SU-DHL-6 (cell line): ENCODE measurements around the gene ELMO3.

Experiments
- H2AFZ ChIP-seq: fragments of 200-600 bp; sonication (generic); 2 replicates; pipeline ENCODE4 v1.6.1; 2014; ENCODE audit warnings: low read depth, mild to moderate bottlenecking, moderate library complexity, mixed read lengths, antibody characterized with exemption, low read length; ENCODE audit not compliant: severe bottlenecking
- H3F3A ChIP-seq: fragments of 200-600 bp; shearing (Covaris generic); 2 replicates; pipeline ENCODE4 v1.6.0; 2016; ENCODE audit warnings: antibody characterized with exemption, mild to moderate bottlenecking; ENCODE audit not compliant: insufficient read depth
- H3K27ac ChIP-seq: fragments of 200-600 bp; sonication (generic); 2 replicates; pipeline ENCODE4 v1.5.1; 2016; ENCODE audit warnings: low read depth, mild to moderate bottlenecking, low read length, moderate library complexity, mixed read lengths
- H3K27me3 ChIP-seq: fragments of 200-600 bp; sonication (generic), shearing (Covaris generic); 2 replicates; pipeline ENCODE4 v1.6.0; 2014; ENCODE audit warnings: mild to moderate bottlenecking, low read length
- H3K36me3 ChIP-seq: fragments of 200-600 bp; sonication (generic); 2 replicates; pipeline ENCODE4 v1.6.1; 2014; ENCODE audit warnings: mild to moderate bottlenecking, low read length, mixed read lengths
- H3K4me2 ChIP-seq: fragments of 300-600, 200-600 bp; shearing (Covaris generic), sonication (generic); 2 replicates; pipeline ENCODE4 v1.6.0; 2014; ENCODE audit warnings: low read length, low read depth, mild to moderate bottlenecking; ENCODE audit not compliant: poor library complexity, severe bottlenecking
- H3K4me3 ChIP-seq: fragments of 200-600 bp; sonication (generic); 2 replicates; pipeline ENCODE4 v1.5.1; 2014; ENCODE audit warnings: antibody characterized with exemption, low read length, mild to moderate bottlenecking, mixed read lengths; ENCODE audit not compliant: insufficient read depth, poor library complexity, severe bottlenecking
- H3K79me2 ChIP-seq: fragments of 200-600 bp; sonication (generic); 2 replicates; pipeline ENCODE4 v1.6.1; 2014; ENCODE audit warnings: mild to moderate bottlenecking, low read length, moderate library complexity; ENCODE audit not compliant: insufficient read depth
- H3K9ac ChIP-seq: fragments of 200-600 bp; sonication (generic); 2 replicates; pipeline ENCODE4 v1.7.0; 2014; ENCODE audit warnings: mild to moderate bottlenecking, low read length
- H3K9me2 ChIP-seq: fragments of 200-600 bp; sonication (generic); replicated peaks from 2 replicates; pipeline ENCODE4 v1.6.1; 2014; ENCODE audit warnings: low read length; ENCODE audit not compliant: insufficient read depth
- H3K9me3 ChIP-seq: fragments of 200-600 bp; sonication (generic); 2 replicates; pipeline ENCODE4 v1.6.1; 2014; ENCODE audit warnings: low read length, mixed read lengths; ENCODE audit not compliant: insufficient read depth
- H4K20me1 ChIP-seq: fragments of 200-600 bp; sonication (generic); 2 replicates; pipeline ENCODE4 v1.6.1; 2014; ENCODE audit warnings: low read depth, mild to moderate bottlenecking, antibody characterized with exemption, low read length, moderate library complexity, mixed read lengths
- EZH2phosphoT487 ChIP-seq: fragments of 200-600 bp; sonication (generic), shearing (Covaris generic); conservative IDR thresholded peaks from 2 replicates; pipeline ENCODE4 v1.6.1; 2018; ENCODE audit warnings: mild to moderate bottlenecking, antibody characterized with exemption, low read length, moderate library complexity, mixed read lengths
- TF ChIP-seq, protein P1 (sequence below): fragments of 200-600 bp; sonication (generic); IDR thresholded peaks from one replicate; pipeline ENCODE4 v1.5.1; 2017; ENCODE audit warnings: antibody characterized with exemption, mild to moderate bottlenecking, low read length, moderate library complexity; ENCODE audit not compliant: insufficient read depth, poor library complexity, severe bottlenecking

The ELMO3 gene

DNA sequence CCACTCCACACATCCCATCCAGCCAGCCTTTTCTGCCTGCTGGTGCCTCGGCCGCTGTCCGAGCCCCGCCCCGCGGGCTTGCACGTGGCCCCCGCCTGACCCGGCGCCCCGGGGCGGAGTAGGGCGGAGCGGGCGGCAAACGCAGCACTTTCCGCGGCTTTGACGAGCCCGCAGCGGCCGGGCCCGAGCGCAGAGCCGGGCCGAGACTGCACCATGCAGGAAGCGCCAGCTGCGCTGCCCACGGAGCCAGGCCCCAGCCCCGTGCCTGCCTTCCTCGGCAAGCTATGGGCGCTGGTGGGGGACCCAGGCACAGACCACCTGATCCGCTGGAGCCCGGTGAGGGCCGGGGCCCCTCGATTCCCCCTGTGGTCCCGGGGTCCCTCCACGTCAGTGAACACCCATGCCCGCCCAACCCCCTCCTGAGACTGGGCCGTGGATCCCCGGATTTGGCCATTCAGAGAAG, 34.3 kb upstream of the ELMO3 start, which contains the start of gene HSF4:
Gene HSF4 (plus strand): TSS at position 147 of the 463 bp plus-strand sequence. CDS start 67 bp downstream, at position 214.
- Histone ChIP-seq H3K79me2 (no peaks in the 10 kb centered on the region), H3K27ac (no peak within 1 kb of the TSS), H3K9me2 (no peaks in the 10 kb centered on the region), H3K9me3 (no peaks in the 10 kb centered on the region), H4K20me1 (no peaks in the 10 kb centered on the region), H3F3A (no peaks in the 10 kb centered on the region; the same call in 1 of the 2 replicates), H3K4me2 (peak within 1 kb of the TSS; percentile 35), H3K9ac (no peak within 1 kb of the TSS), H3K36me3 (no peaks in the 10 kb centered on the region), H3K27me3 (no peaks in the 10 kb centered on the region), H3K4me3 (no peak within 1 kb of the TSS), H2AFZ (no peak within 1 kb of the TSS)
- TF ChIP-seq, protein P1, sequence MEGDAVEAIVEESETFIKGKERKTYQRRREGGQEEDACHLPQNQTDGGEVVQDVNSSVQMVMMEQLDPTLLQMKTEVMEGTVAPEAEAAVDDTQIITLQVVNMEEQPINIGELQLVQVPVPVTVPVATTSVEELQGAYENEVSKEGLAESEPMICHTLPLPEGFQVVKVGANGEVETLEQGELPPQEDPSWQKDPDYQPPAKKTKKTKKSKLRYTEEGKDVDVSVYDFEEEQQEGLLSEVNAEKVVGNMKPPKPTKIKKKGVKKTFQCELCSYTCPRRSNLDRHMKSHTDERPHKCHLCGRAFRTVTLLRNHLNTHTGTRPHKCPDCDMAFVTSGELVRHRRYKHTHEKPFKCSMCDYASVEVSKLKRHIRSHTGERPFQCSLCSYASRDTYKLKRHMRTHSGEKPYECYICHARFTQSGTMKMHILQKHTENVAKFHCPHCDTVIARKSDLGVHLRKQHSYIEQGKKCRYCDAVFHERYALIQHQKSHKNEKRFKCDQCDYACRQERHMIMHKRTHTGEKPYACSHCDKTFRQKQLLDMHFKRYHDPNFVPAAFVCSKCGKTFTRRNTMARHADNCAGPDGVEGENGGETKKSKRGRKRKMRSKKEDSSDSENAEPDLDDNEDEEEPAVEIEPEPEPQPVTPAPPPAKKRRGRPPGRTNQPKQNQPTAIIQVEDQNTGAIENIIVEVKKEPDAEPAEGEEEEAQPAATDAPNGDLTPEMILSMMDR: no peak
- no peak for TF ChIP-seq EZH2phosphoT487

DNA sequence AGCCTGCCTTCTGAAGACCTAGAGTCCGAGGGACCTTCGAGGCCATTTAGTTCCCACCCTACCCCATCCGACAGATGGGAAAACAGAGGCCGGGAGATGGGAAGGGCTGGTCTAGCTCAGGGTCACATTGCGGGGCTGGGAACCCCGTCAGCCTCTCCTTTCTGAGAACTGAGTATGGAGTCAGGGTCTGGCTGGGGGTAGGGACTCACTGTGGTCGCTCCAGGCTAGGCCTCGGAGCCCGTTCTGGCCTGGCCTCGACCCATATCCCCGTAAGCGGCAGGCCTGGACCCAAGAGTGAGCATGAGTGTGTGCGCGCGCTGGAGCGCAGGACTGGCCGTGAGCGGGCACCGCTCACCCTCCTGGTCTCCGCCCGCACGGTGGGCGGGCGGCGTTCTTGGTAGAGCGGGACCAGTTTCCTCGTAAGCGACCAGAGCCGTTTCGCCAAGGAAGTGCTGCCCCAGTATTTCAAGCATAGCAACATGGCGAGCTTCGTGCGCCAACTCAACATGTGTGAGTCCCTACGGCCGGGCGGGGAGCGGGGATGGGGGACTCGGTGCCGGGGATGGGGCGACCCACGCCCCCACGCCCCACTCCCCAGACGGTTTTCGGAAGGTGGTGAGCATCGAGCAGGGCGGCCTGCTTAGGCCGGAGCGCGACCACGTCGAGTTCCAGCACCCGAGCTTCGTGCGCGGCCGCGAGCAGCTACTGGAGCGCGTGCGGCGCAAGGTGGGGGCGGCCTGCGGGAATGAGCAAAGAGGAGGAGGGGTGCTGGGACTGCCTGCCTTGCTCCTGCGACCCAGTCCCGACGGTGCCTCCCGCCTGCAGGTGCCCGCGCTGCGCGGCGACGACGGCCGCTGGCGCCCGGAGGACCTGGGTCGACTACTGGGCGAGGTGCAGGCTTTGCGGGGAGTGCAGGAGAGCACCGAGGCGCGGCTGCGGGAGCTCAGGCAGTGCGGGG, 33.5 kb upstream of the ELMO3 start:
- Histone ChIP-seq H2AFZ (no peak overlapping the region), H3K79me2 (no peaks in the 10 kb centered on the region), H3K9ac (no peak overlapping the region), H3K27ac (no peak overlapping the region), H3K9me3 (no peaks in the 10 kb centered on the region), H3K36me3 (no peaks in the 10 kb centered on the region), H3F3A (no peaks in the 10 kb centered on the region; the same call in 1 of the 2 replicates), H4K20me1 (no peaks in the 10 kb centered on the region), H3K4me2 (no peak overlapping the region), H3K4me3 (no peak overlapping the region), H3K9me2 (no peaks in the 10 kb centered on the region), H3K27me3 (no peaks in the 10 kb centered on the region)
- TF ChIP-seq, protein P1: no peak
- no peak for TF ChIP-seq EZH2phosphoT487

DNA sequence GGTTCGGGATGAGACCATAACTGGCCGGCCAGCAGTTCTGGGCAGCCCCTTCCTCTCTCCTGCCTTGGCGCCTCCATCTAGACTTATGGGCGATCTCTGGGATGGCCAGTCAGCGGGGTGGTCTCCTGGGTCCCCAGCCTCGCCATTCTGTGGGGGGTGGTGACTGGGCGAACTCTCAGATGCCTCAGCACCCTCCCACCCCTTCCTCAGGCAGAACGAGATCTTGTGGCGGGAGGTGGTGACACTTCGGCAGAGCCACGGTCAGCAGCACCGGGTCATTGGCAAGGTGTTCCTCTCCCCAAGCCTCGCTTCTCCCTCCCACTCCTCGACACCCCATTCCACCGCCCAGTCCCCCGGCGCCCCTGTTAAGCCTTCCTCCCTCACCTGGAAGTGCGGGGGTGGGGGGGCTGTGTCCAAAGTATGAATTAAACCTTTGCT, 32.8 kb upstream of the ELMO3 start:
- no peak for TF ChIP-seq EZH2phosphoT487
- TF ChIP-seq, protein P1: no peak
- H3K4me3 ChIP-seq: no peak overlapping the region
- H3K9me3 ChIP-seq: no peaks in the 10 kb centered on the region
- no peaks in the 10 kb centered on the region for H3K79me2 ChIP-seq
- H3F3A ChIP-seq: no peaks in the 10 kb centered on the region
- H2AFZ ChIP-seq: no peak overlapping the region
- H3K27me3 ChIP-seq: no peaks in the 10 kb centered on the region
- no peaks in the 10 kb centered on the region for H3K9me2 ChIP-seq
- H3K36me3 ChIP-seq: no peaks in the 10 kb centered on the region
- no peak overlapping the region for H3K4me2 ChIP-seq
- H3K9ac ChIP-seq: no peak overlapping the region
- H4K20me1 ChIP-seq: no peaks in the 10 kb centered on the region
- H3K27ac ChIP-seq: no peak overlapping the region
